Measurements from ENCODE around the gene CDK17.

DNA sequence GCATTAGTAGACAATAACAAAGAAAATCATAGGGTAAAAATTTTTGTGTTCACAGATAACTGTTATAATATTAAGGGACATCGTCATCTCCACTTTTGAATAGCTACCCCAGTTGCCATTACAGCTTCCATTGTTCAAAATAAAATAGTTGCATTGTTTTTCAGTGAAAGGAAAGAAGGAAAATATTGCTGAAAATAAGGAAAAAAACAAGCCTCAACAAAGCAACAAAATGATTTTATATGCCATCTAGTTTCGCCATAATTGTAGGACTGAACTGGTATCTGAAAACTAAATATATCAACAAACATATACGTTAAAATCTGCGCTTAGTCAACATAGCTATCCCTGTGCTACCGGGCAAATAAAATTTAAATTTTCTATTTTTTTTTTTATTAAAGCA, 3.3 kb downstream of the CDK17 start:
- TF ChIP-seq POLR2AphosphoS5 (IDR thresholded peaks at IDR 0.05) = no peak
- TF ChIP-seq, protein P1, sequence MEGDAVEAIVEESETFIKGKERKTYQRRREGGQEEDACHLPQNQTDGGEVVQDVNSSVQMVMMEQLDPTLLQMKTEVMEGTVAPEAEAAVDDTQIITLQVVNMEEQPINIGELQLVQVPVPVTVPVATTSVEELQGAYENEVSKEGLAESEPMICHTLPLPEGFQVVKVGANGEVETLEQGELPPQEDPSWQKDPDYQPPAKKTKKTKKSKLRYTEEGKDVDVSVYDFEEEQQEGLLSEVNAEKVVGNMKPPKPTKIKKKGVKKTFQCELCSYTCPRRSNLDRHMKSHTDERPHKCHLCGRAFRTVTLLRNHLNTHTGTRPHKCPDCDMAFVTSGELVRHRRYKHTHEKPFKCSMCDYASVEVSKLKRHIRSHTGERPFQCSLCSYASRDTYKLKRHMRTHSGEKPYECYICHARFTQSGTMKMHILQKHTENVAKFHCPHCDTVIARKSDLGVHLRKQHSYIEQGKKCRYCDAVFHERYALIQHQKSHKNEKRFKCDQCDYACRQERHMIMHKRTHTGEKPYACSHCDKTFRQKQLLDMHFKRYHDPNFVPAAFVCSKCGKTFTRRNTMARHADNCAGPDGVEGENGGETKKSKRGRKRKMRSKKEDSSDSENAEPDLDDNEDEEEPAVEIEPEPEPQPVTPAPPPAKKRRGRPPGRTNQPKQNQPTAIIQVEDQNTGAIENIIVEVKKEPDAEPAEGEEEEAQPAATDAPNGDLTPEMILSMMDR (IDR thresholded peaks at IDR 0.05) = no peak
- no peak for TF ChIP-seq POLR2A (IDR thresholded peaks at IDR 0.05)

All from prostate gland (tissue), 2 donors.